HG03571 (cell line): ENCODE results near the gene STX16.
"Not testable (repeated sequence)": the region's sequence is repeated elsewhere in the genome, so short reads cannot be mapped to it uniquely, and the experiment has no call there.

ENCODE experiments used
- ATAC-seq: cut with Tn5 transposase; IDR thresholded peaks from one replicate; pipeline ENCODE4 v1.9.1; 2021; ENCODE audit not compliant: unreplicated experiment

STX16 gene

GRCh38 chr20:58719971-58720371 is 68.9 kb downstream of the STX16 start:
- ATAC-seq: no peak

GRCh38 chr20:58720890-58721289 is 69.8 kb downstream of the STX16 start:
- ATAC-seq: no peak

GRCh38 chr20:58721951-58722778 is 71.1 kb downstream of the STX16 start:
- no peak for ATAC-seq

DNA sequence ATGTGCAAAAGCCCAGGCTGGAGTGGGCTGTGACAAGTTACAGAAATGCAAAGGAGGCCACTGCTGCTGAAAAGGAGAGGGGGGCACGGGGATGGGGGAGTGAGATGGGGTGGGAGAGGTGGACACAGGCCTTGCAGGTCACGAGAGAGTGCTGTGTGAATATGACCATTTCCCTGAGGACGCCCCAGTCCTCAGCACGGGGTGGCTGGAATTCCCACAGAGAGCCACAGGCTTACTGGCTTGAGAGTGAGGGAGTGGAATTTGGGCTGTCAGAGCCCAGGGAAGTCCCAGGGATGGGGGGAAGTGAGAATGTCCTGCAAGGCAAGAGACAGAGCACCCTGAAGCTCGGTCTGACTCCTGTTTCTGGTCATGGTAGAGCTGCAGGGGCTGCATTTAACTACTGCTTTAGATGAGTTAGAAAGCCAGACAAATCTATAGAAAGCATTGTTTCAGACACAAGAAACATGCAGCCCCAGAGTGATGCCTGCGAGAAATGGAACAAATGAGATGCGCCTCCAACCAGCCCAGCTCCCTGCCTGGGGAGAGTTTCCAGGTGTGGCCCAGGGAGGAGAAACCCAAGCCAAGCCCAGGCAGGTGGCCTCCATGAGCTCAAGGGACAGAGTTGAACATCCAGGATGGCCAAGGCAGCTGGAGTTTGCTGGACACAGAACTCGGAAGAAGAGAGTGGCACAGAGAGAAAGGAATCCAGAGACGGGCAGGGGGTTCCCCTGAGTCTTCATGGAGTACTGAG is 72.0 kb downstream of the STX16 start:
- no peak for ATAC-seq

DNA sequence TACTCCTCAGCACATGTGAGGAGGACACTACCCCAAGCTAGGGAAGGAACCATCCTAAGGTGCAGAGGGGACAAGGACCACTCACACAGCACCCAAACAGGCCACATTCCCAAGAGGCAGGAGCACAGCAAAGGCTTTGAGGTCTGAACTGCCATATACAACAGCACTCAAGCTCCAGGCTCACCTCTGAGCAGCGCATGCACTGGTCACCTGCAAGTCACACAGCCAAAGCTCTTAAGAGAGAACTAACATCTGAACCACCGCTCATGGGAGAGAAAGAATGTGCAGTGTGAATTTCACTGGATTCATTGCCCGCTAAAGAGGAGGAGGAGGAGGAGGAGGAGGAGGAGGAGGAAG is 72.5 kb downstream of the STX16 start:
- no peak for ATAC-seq

DNA sequence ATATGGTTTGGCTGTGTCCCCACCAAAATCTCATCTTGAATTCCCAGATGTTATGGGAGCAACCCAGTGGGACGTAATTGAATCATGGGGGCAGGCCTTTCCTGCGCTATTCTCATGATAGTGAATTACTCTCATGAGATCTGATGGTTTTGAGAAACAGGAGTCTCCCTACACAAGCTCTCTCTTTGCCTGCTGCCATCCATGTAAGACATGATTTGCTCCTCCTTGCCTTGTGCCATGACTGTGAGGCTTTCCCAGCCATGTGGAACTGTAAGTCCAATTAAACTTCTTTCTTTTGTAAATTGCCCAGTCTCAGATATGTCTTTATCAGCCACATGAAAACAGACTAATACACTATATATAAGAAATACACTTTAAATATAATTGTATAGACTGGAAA is 75.1 kb downstream of the STX16 start:
- ATAC-seq: not testable (repeated sequence)
